Measurements from ENCODE around the gene TUBB. TPM values are rescaled to one million over a fixed set of nuclear protein-coding genes. Genes with fewer than 3 reads are reported as not detected.

Gene TUBB
- total RNA-seq = 179 TPM
- long read RNA-seq, transcript TUBB-205 (4 exons, 2,670 nt) = major isoform, 697 of 745 reads
- long read RNA-seq, partial matches to known transcripts = 44 of 745 reads
- long read RNA-seq, other reads (novel, unspliced or antisense) = 2 of 745 reads

DNA sequence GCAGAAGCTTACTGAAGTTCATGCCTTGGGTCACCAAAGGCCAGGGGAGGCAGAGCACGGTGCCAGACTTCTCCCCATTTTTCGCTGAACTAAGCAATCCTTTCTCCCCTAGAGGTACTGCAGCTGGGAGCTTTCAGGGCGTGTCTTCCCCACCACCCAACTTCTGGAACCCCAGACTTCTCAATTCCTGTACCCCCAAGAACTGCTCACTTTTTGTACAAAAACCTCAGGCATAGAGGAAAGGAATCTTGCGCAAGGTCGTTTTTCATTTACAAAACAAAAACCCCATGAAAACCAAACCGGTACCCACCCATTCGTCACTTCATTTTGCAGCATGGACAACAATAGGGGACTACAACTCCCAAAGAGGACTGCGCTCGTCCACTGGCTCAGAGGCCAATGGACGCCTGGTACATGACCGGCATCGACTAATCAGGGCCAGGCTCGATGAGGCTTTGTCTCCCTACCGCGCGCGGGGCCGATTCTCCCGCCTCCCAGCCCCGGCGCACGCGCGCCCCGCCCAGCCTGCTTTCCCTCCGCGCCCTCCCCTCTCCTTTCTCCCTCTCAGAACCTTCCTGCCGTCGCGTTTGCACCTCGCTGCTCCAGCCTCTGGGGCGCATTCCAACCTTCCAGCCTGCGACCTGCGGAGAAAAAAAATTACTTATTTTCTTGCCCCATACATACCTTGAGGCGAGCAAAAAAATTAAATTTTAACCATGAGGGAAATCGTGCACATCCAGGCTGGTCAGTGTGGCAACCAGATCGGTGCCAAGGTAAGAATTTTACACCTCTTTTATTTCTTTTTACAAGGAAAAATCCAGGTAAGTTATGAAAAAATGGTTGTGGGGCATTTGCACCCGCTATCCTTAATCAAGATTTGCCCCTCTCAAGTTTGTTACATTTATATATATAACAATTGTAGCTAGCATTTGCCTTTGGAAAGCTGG lies at the start of gene TUBB:
TUBB (plus strand) TSS at position 562 of the 947 bp plus-strand sequence; CDS start at position 717, 155 bp downstream.
- DNase-seq (peak; percentile 98), ATAC-seq (ENCODE audit: poor library complexity) (peak; percentile 81)
- intact Hi-C loops (cut with DNase I) = loop anchor here (5.0 kb wide), 2 partner anchors 103 to 163 kb away; partner anchors contain the start of genes GNL1, MRPS18B, PPP1R10 and PRR3

DNA sequence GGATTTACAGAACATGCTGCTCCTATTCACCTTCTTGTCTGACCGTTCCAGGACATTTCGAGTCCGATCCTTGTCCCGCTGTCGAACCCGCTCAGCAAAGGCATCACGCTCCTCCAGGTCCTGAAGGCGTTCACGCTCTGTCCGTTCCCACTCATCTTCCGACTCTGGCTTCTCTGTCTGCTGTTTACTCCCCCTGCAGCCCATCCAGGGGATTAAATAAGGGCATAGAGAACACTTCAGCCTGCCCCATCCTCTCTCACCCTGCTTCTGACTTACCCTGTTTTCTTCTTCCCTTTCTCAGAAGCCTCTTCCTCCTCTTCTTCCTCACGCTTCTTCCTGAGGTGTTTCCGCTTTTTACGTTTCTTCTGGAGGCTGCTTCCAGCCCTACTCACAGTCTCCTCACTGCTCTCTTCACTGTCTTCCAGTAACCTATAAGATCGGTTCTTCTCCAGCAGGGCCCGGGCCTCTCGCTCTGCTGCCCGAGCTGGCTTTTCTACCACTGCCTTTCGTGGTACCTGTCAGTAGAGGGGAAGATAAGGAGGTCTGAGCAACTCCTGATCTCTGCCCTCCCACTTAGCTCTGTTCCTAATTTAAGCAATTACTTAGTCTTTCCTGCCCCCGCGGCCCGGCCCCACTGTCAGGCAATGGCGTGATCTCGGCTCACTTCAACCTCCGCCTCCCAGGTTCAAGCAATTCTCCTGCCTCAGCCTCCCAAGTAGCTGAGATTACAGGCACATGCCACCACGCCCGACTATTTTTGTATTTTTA lies 49.2 kb upstream of the TUBB start:
- no peak for ATAC-seq (ENCODE audit: poor library complexity)
- intact Hi-C loops (cut with DNase I) = loop anchor here (10.0 kb wide), 1 partner anchor 214 kb away; the partner anchor contains the start of gene DDR1

DNA sequence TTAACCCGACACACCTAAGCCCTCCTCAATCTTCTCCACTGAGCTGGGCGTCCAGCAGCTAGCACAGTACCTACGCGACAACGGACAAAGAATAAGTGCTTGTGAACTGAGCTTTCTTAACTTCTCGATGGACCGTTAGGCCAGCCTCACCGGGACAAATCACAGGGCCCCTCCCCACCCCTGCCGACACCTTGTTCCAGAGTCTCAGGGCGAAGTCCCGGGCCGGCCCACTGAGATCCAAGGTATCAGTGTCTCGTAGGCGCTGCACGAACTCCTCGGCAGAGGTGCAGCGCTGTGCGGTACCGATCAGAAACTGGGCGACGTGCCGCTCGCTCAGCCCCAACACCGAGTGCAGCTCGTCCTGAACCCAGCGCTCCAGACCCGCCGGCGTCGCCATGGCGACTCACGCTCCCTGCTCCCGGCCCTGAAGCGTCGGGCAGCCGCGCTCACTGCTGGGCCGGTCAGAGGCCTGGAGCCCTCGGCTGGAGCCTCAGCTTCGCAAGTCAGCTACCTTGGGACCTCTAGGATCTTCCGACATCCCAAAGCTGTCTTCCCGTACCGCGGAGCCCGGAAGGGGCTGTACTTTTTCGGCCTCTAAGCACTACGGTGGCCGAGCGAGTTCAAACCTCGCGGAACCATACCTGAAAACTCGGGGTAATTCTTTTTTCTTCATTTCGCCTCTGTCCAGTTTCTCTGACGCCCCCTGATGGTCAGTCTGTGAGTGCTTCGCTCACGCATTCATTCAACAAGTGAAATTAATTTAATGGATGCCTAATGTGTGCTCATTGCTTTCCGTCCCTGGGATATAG lies 47.5 kb upstream of the TUBB start, which contains the start of gene DHX16:
DHX16 (minus strand) TSS at position 562 of the 809 bp plus-strand sequence; CDS start at position 397, 165 bp downstream.
- peak; percentile 95 for ATAC-seq (ENCODE audit: poor library complexity)

More for the DNA sequence above, 49.2 kb upstream of the TUBB start:
- DNase-seq = no peak

DNA sequence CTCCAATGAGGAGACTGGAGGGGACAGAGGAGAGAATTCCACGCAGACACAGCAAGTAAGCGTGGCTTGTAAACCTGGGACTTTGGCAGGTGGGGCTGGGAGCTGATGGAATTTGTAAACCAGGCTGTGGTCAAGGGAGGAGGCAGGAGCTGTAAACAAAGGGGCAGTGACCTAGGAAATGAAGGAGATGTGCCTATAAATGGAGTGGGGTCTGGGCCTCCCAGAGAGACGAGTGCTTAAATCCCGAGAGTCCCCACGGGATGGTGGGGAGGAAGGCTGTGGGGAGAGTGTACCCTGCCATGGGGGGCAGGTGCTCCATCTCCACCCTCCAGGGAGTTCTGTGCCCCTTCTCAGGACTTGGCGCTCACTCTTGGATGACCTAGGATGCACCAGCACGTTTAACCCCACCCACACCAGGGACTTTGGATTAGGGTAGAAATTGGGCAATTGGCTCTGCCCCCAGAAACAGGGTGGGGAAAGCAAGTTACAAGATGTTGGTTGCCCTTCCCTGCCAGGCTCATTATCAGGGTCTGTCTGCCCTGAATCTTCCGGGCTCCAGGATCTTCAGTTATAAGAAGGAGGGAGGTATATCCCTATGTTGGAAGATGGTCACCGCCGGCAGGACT lies 43.4 kb upstream of the TUBB start:
- intact Hi-C loops (cut with DNase I) = loop anchor here (10.0 kb wide), 1 partner anchor 208 kb away; the partner anchor contains the start of gene DDR1
- ATAC-seq (ENCODE audit: poor library complexity) (no peak), DNase-seq (no peak)

More for the DNA sequence above, 47.5 kb upstream of the TUBB start, which contains the start of gene DHX16:
- DNase-seq = peak; percentile 98
- intact Hi-C loops (cut with DNase I) = loop anchor here (10.0 kb wide), 1 partner anchor 212 kb away; the partner anchor contains the start of gene DDR1

DNA sequence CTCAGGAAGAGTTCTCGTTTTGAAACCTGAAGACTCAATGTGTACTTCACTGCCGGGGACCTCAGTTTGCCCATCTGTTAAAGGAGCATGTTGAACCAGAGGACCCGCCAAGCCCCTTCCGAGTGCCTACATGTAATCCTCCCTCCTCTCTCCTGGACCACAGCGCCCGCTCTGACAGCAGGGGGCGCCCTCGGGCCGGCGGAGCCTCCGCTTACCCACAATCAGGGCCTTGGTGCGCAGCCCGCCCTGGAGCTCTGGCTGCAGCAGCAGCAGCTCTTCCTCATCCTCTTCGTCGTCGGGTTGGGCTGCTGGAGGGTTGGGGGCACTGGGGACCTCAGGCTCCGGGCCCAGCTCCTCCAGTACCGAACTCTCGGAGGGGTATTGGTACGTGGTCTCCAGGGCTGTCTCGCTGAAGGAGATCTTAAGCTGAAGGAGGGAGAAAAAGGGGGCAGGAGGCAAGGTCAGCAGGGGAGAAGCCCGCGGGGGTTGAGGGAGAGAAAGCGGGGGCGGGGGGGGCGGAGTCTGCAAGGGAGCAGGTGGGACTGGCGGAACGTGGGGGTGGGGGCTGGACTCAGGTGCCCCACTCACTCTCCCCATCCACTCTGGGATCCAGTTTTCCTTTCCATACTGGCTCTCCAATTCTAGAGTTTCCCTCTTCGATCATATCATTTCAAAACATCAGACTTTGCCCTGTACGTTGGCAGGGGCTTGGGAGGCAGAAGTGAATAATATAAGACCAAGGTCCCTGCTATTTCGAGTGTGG lies 41.0 kb upstream of the TUBB start:
- peak; percentile 87 for ATAC-seq (ENCODE audit: poor library complexity)

DNA sequence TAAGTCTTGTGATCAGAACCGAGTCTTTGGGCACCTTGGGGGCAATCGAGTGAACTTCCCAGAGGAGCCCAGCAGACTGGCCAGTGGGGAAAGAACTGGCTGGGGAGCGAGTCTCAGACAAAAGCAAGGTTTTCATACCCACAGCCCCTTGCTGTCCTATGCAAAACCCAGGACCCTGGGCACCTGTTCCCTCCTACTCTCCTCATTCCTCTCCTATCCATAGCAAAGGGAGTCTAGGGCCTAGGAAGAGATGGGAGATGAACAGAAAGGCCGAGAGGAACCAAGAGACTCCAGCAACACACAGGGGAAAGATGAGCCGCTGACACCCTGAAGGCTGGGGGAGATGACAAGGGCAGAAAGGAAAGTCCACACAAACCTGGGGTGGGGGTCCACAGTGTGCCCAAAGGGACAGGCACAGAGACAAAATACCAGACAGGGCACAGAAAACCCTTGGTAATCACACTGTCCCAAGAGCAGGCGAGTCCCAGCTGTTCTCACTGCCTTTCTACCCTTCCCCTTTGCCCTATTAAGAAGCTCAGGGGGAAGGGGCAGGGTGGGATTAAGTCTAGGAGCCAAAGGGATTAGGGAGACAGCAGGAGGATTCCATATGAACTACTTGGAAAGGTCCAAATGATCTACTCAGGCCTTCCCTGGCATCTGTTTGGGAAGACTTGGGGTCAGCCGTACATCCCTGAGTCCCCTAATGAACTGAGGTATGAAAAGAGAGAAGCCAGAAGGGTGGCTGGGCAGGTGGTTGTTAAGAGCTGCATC lies 40.2 kb upstream of the TUBB start:
- intact Hi-C loops (cut with DNase I) = loop anchor here (2.0 to 10.0 kb wide), 2 partner anchors 43 to 205 kb away; partner anchors contain the start of gene DDR1
- ATAC-seq (ENCODE audit: poor library complexity) = no peak
- DNase-seq = no peak

More for the DNA sequence above, 41.0 kb upstream of the TUBB start:
- intact Hi-C loops (cut with DNase I) = loop anchor here (2.0 to 10.0 kb wide), 2 partner anchors 44 to 206 kb away; partner anchors contain the start of gene DDR1
- peak; percentile 92 for DNase-seq

DNA sequence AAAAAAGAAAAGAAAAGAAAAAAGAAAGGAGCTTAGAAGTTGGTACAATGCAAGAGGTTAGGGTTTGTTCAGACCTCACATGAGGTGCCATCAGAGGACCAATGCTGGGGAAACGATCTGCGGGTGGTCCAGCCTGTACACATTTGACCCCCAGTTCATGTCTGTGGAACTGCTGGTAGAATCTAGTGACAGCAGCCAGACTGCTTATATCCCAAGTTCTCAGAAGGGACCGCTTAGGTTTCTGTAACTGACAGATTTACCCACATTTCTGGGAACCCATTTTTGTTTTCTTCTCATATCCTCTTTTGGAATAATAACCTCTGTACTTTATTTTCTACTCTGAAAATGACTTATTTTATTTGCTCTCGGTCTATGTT lies 38.4 kb upstream of the TUBB start:
- no peak for DNase-seq
- intact Hi-C loops (cut with DNase I) = no loop called here
- no peak for ATAC-seq (ENCODE audit: poor library complexity)

DNA sequence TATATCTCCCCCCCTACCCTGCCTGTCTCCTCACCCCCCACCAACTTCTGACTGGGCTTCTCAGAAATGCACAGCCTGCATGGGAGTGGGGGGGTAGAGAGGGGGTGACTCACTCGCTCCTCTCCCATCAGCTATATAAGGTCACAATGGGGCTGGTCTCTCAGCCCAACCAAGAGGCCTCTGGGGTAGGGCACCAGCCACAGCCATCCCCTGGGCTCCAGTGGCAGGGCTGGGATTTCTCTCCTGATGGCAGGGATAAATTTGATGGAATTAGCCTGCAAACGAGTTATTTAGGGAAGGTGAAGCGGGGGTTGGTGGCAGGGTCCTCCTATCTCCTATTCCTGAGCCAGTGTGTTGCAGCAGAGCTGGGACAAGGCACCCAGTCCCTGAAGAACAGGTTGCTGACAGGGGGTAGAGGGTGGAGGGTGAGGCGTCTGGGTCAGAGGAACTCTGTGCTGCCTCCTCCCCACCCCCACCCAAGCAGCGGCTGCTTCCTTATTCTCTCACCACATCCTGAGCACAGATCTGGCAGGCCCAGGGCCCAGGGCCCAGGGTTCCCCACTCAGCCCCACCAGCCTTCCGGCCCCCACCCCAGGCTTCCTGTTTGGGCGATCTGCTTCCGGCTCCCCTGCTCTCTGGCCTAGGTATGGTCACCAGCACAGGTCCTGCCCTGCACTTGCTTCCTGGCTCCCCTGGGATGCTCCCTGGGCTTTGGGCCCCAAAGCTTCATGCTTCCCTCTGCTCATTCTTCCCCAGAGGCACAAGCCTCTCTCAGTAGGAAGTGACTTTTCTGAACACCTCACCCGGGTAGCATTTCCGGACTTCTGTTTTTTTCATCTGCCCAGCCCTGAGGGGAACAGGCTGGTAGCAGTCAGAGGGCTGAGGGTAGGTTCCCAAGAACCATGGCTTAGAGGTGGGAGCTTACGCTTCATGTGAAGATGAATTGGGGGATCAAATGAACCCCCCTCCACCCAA lies 37.7 kb upstream of the TUBB start:
- intact Hi-C loops (cut with DNase I) = no loop called here
- DNase-seq (peak; percentile 91), ATAC-seq (ENCODE audit: poor library complexity) (peak; percentile 18)

DNA sequence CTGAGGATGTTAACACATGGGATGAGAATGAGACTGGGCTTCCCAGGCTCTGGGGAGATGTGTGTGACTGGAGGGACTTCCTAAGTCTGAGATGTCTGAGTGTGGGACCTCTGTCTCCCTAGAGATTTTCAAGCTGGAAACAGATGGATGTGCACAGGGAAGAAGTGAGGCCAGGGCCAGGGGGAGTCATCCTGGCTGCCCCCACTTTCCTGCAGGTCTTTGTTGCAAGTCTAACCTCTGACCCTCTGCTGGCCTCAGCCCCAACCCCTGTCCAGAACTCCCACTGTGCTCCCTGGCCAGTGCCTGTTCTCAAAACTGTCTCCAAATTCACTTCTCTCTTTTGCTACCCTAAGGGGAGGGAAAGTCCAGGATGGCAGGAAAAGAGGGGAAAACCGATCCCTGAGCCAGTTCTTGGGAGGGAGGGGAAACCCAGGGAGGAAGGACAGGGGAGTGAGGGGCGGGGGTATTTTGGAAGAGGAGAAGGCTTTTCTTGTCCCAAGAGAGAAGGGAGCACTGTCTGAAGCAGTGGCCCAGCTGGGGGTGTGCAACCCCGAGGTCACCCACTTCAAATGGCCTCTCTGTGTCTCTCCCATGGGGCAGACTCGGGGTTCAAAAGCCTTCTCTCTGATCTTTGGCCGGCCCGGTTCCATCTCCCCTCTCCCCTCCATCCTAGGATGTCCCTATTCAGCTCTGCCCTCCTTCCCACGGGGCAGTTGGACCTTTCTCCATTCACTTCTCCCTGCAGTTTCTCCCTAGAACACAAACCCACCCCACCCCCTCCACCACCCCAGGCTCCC lies 36.8 kb upstream of the TUBB start:
- no peak for ATAC-seq (ENCODE audit: poor library complexity)
- DNase-seq = no peak
- intact Hi-C loops (cut with DNase I) = no loop called here

DNA sequence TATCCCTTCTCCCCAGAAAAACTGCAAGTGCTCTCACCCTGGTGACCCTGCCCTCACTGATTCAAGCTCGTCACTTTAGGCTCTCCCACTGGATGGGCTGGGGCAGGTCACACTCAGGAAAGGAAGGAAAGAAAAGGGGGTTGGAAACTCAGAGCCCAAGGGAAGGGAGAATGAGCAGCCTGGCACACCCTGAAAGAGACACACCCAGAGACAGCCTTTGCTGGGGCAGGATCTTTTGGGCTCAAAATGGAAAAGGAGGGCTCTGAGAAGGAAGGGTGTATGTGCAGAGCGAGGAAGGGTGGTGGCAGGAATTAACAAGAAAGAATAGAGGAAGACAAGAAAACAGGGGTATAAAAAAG lies 36.2 kb upstream of the TUBB start:
- intact Hi-C loops (cut with DNase I) = no loop called here
- DNase-seq = no peak

DNA sequence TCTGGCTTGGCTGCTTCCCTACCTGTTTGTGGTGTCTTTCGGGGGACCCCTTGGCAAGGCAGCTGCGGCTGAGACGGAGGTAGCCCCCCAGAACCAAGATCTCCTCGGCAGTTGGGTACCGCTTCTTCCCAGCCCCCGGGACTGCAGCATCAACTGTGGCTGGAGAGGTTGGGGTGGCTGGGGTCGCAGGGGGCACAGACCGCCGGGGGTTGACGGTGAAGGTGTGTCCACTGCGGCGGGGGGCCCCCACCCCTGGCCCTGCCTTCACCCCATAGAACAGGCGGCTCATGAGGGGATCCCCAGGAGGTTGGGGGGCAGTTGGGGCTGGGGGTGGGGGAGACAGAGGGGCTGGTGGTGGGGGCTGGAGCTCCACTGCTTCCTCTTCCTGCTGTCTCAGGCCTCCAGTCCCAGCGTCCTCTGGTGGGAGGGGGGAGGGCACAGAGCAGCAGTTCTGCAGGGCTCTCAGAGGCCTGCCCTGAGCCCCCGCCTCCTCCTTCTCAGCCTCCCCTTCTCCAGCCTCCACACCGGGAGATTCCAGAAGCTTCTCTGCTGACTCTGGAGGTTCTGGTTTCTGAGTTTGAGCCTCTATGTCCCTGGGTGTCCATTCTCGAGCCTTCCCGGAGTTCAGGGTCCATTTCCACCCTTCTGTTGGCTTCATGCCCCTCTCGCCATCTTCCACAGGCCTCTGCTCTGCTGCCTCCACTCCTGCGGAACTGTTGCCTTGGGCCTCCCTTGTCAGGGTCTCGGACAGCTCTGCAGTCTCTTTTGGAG lies 35.6 kb upstream of the TUBB start:
- no peak for ATAC-seq (ENCODE audit: poor library complexity)
- intact Hi-C loops (cut with DNase I) = no loop called here
- peak; percentile 79 for DNase-seq

More for the DNA sequence above, 36.2 kb upstream of the TUBB start:
- no peak for ATAC-seq (ENCODE audit: poor library complexity)

DNA sequence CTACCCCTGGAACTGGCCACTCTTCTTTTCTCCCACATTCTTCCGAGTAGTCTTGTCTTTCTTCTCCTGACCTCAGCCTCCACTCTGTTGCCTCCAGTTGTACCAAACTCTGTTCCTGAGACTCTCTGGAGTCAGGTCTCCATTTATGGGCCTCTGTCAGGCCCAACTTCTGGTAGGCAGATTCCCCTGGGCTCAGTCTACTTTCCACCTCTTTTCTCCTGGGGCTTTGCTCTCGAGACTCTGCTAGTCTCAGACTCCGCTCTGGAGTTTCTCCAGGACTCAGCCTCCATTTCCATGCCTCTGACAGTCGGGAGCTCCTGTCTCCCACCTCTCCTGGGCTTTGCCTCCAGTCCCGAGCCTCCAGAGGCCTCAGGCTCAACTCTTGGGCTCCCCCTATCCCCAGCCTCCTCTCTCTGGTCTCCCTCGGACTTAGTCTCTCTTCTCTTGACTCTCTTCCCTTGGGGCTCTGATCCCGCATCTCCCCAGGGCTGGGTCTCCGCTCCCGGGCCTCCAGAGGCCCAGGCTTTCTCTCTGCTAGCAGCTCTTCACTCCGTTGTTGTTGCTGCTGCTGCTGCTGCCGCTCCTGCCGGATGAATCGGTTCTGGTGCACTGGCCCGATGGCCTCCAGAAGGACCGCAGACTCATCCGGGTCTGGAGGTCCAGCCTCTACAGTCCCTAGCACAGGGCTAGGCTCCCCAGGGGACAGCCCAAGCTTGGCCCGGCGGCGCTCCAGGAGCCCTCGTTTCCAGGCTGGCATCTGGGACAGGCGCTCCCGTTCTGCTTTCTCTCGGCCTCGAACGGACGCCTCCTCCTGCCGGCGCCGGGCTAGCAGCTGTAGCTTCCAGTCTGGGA lies 34.8 kb upstream of the TUBB start:
- no peak for DNase-seq
- intact Hi-C loops (cut with DNase I) = no loop called here
- no peak for ATAC-seq (ENCODE audit: poor library complexity)
